Thymus (tissue), 11 donors: Measurements from ENCODE around the gene FUNDC2. TPM values are rescaled to one million over a fixed set of nuclear protein-coding genes. Genes with fewer than 3 reads are reported as not detected.
"Not testable (repeated sequence)": the region's sequence is repeated elsewhere in the genome, so short reads cannot be mapped to it uniquely, and the experiment has no call there.

ENCODE experiments used
- DNase-seq, 9 donors: peaks; one replicate each; pipeline ENCODE4 v3.0.0-alpha.2; 2013; ENCODE audit warnings: low spot score in 9 of 9, low read depth in 6 of 9, missing footprints in 1 of 9
- H3K27ac ChIP-seq, 2 donors: one replicate each; pipeline ENCODE4 v1.5.1; 2013; ENCODE audit warnings: control low read depth in 1 of 2, low read depth in 1 of 2, low read length in 1 of 2, mild to moderate bottlenecking in 1 of 2, moderate library complexity in 1 of 2
- H3K27me3 ChIP-seq, 2 donors: one replicate each; pipeline ENCODE4 v1.5.1; 2013; ENCODE audit warnings: low read length in 1 of 2; ENCODE audit not compliant: control insufficient read depth in 2 of 2, insufficient read depth in 1 of 2
- H3K36me3 ChIP-seq, 2 donors: one replicate each; pipeline ENCODE4 v1.5.1; 2013; ENCODE audit warnings: low read length in 1 of 2, mild to moderate bottlenecking in 1 of 2, moderate library complexity in 1 of 2; ENCODE audit not compliant: control insufficient read depth in 2 of 2, insufficient read depth in 2 of 2
- H3K4me1 ChIP-seq, 2 donors: one replicate each; pipeline ENCODE4 v1.5.1; 2013; ENCODE audit warnings: low read length in 2 of 2; ENCODE audit not compliant: control insufficient read depth in 2 of 2, insufficient read depth in 2 of 2
- H3K4me3 ChIP-seq, 2 donors: one replicate each; pipeline ENCODE4 v1.5.1; 2013; ENCODE audit warnings: low read length in 2 of 2, control low read depth in 1 of 2, mild to moderate bottlenecking in 1 of 2
- H3K9me3 ChIP-seq, 2 donors: one replicate each; pipeline ENCODE4 v1.5.1; 2013; ENCODE audit warnings: low read length in 1 of 2, mild to moderate bottlenecking in 1 of 2; ENCODE audit not compliant: control insufficient read depth in 2 of 2, insufficient read depth in 1 of 2
- WGBS: extraction: QIAGEN DNeasy Blood & Tissue Kit; methylation state at CpG from one replicate; pipeline ENCODE4 v1.1.7; 2013; 5-methylcytosine and 5-hydroxymethylcytosine counted together
- polyA plus RNA-seq: library from polyadenylated mRNA; stranded (reverse); fragments of 200-250 nt; gene quantifications from one replicate; pipeline ENCODE4 v1.2.3, GENCODE V29; 2013
- total RNA-seq: library from RNA; stranded (reverse); fragments of 120-200 nt; gene quantifications from one replicate; pipeline ENCODE4 v1.2.4, GENCODE V29; 2013
- donor health status: healthy.

The FUNDC2 gene
- total and polyA plus RNA-seq, 2 donors, result 107 to 122 TPM

GRCh38 chrX:154990496-154990895 is 36.1 kb upstream of the FUNDC2 start:
- Histone ChIP-seq H3K4me1 (no peaks in the 10 kb centered on the region), H3K4me3 (no peak overlapping the region), H3K9me3 (no peaks in the 10 kb centered on the region), H3K27me3 (no peaks in the 10 kb centered on the region), H3K36me3 (no peaks in the 10 kb centered on the region), H3K27ac (no peak overlapping the region)
- no peak for DNase-seq
- 98% methylated on average over 3 of the region's 3 CpGs for WGBS

GRCh38 chrX:154991039-154991438 is 35.6 kb upstream of the FUNDC2 start:
- no peak for DNase-seq
- no peak overlapping the region for H3K4me3 ChIP-seq
- H3K36me3 ChIP-seq, result no peaks in the 10 kb centered on the region
- WGBS, result 93% methylated on average over 3 of the region's 3 CpGs
- H3K27ac ChIP-seq, result no peak overlapping the region
- H3K27me3 ChIP-seq, result no peaks in the 10 kb centered on the region
- H3K9me3 ChIP-seq, result no peaks in the 10 kb centered on the region
- H3K4me1 ChIP-seq, result no peaks in the 10 kb centered on the region

GRCh38 chrX:154991476-154991875 is 35.2 kb upstream of the FUNDC2 start:
- Histone ChIP-seq H3K9me3 (no peaks in the 10 kb centered on the region), H3K27me3 (no peaks in the 10 kb centered on the region), H3K4me3 (no peak overlapping the region), H3K4me1 (no peaks in the 10 kb centered on the region), H3K27ac (no peak overlapping the region), H3K36me3 (no peaks in the 10 kb centered on the region)
- no peak for DNase-seq
- 96% methylated on average over 1 of the region's 1 CpG for WGBS

- H3K36me3 ChIP-seq, result no peaks in the 10 kb centered on the region
- no peak overlapping the region for H3K27ac ChIP-seq
- H3K27me3 ChIP-seq, result no peaks in the 10 kb centered on the region
- H3K4me3 ChIP-seq, result no peak overlapping the region
- no peaks in the 10 kb centered on the region for H3K4me1 ChIP-seq
- H3K9me3 ChIP-seq, result no peaks in the 10 kb centered on the region
- DNase-seq, result no peak
- 94% methylated on average over 1 of the region's 1 CpG for WGBS
Measured at GRCh38 chrX:154998204-154998880, 28.3 kb upstream of the FUNDC2 start.

- Histone ChIP-seq H3K27me3 (no peaks in the 10 kb centered on the region), H3K27ac (no peak overlapping the region), H3K4me3 (no peak overlapping the region), H3K36me3 (no peaks in the 10 kb centered on the region), H3K9me3 (no peaks in the 10 kb centered on the region), H3K4me1 (no peaks in the 10 kb centered on the region)
- no peak for DNase-seq
- 97% methylated on average over 1 of the region's 1 CpG for WGBS
Measured at GRCh38 chrX:155000841-155001240, 25.8 kb upstream of the FUNDC2 start.

- Histone ChIP-seq H3K27me3 (no peaks in the 10 kb centered on the region), H3K9me3 (no peaks in the 10 kb centered on the region), H3K4me3 (no peak overlapping the region), H3K4me1 (no peaks in the 10 kb centered on the region), H3K27ac (no peak overlapping the region), H3K36me3 (no peaks in the 10 kb centered on the region)
- WGBS, result 96% methylated on average over 4 of the region's 4 CpGs
- no peak for DNase-seq
Measured at GRCh38 chrX:155001873-155002272, 24.8 kb upstream of the FUNDC2 start.

- 96% methylated on average over 2 of the region's 2 CpGs for WGBS
- no peaks in the 10 kb centered on the region for H3K9me3 ChIP-seq
- H3K27me3 ChIP-seq, result no peaks in the 10 kb centered on the region
- H3K4me3 ChIP-seq, result no peak overlapping the region
- no peaks in the 10 kb centered on the region for H3K4me1 ChIP-seq
- DNase-seq, result no peak
- H3K27ac ChIP-seq, result no peak overlapping the region
- no peaks in the 10 kb centered on the region for H3K36me3 ChIP-seq
Measured at GRCh38 chrX:155005190-155005589, 21.5 kb upstream of the FUNDC2 start.

- H3K9me3 ChIP-seq, DNase-seq, H3K4me1 ChIP-seq, H3K27me3 ChIP-seq, H3K4me3 ChIP-seq, H3K36me3 ChIP-seq, H3K27ac ChIP-seq: not testable (repeated sequence)
- no CpG with 5 or more reads among the region's 10 CpGs for WGBS
Measured at GRCh38 chrX:155006379-155006778, 20.3 kb upstream of the FUNDC2 start.

- 97% methylated on average over 6 of the region's 11 CpGs for WGBS
- not testable (repeated sequence) for H3K4me1 ChIP-seq, DNase-seq, H3K27ac ChIP-seq, H3K4me3 ChIP-seq, H3K36me3 ChIP-seq, H3K9me3 ChIP-seq, H3K27me3 ChIP-seq
Measured at GRCh38 chrX:155006913-155007671, 19.6 kb upstream of the FUNDC2 start.
